RWPE2 (cell line): ENCODE results near the gene SLIT3.
"Not testable (repeated sequence)": the region's sequence is repeated elsewhere in the genome, so short reads cannot be mapped to it uniquely, and the experiment has no call there.

ENCODE experiments used
- ATAC-seq: fragments of 200-7000 bp; cut with Tn5 transposase; 3 replicates; pipeline ENCODE4 v1.9.1; 2021; ENCODE audit warnings: low read depth
- DNase-seq: peaks from one replicate; pipeline ENCODE4 v3.0.0-alpha.2; 2020; ENCODE audit warnings: low spot score
- H3K27ac ChIP-seq: fragments of 450-650 bp; 2 replicates; pipeline ENCODE4 v1.5.1; 2017; ENCODE audit warnings: mild to moderate bottlenecking; ENCODE audit not compliant: poor library complexity, severe bottlenecking
- H3K27me3 ChIP-seq: fragments of 250-450 bp; sonication (Bioruptor Pico); 2 replicates; pipeline ENCODE4 v1.5.1; 2021; ENCODE audit warnings: mild to moderate bottlenecking, moderate library complexity; ENCODE audit not compliant: insufficient read depth, poor library complexity, severe bottlenecking
- H3K36me3 ChIP-seq: fragments of 250-450 bp; sonication (Bioruptor Pico); 2 replicates; pipeline ENCODE4 v1.5.1; 2020; ENCODE audit warnings: low read depth, mild to moderate bottlenecking, moderate library complexity
- H3K4me1 ChIP-seq: fragments of 250-450 bp; sonication (Bioruptor Pico); 2 replicates; pipeline ENCODE4 v1.5.1; 2021; ENCODE audit warnings: mild to moderate bottlenecking, moderate library complexity; ENCODE audit not compliant: insufficient read depth, poor library complexity, severe bottlenecking
- H3K4me3 ChIP-seq: fragments of 250-450 bp; sonication (Bioruptor Pico); 2 replicates; pipeline ENCODE4 v1.5.1; 2021; ENCODE audit warnings: mild to moderate bottlenecking, moderate library complexity; ENCODE audit not compliant: severe bottlenecking
- H3K9me3 ChIP-seq: fragments of 250-450 bp; sonication (Bioruptor Pico); 2 replicates; pipeline ENCODE4 v1.5.1; 2021; ENCODE audit warnings: mild to moderate bottlenecking, moderate library complexity; ENCODE audit not compliant: severe bottlenecking
- TF ChIP-seq, protein P1 (sequence below): fragments of 450-650 bp; IDR thresholded peaks from one replicate; pipeline ENCODE4 v1.5.1; 2017; ENCODE audit warnings: mild to moderate bottlenecking, moderate library complexity; ENCODE audit not compliant: poor library complexity, severe bottlenecking

Gene SLIT3

GRCh38 chr5:169216866-169217265 lies 84.1 kb downstream of the SLIT3 start:
- TF ChIP-seq, protein P1, sequence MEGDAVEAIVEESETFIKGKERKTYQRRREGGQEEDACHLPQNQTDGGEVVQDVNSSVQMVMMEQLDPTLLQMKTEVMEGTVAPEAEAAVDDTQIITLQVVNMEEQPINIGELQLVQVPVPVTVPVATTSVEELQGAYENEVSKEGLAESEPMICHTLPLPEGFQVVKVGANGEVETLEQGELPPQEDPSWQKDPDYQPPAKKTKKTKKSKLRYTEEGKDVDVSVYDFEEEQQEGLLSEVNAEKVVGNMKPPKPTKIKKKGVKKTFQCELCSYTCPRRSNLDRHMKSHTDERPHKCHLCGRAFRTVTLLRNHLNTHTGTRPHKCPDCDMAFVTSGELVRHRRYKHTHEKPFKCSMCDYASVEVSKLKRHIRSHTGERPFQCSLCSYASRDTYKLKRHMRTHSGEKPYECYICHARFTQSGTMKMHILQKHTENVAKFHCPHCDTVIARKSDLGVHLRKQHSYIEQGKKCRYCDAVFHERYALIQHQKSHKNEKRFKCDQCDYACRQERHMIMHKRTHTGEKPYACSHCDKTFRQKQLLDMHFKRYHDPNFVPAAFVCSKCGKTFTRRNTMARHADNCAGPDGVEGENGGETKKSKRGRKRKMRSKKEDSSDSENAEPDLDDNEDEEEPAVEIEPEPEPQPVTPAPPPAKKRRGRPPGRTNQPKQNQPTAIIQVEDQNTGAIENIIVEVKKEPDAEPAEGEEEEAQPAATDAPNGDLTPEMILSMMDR = no peak
- H3K27ac ChIP-seq = no peak overlapping the region
- H3K36me3 ChIP-seq = no peaks in the 10 kb centered on the region
- DNase-seq (no peak), ATAC-seq (no peak)
- H3K9me3 ChIP-seq = no peaks in the 10 kb centered on the region
- H3K4me1 ChIP-seq = no peaks in the 10 kb centered on the region
- H3K27me3 ChIP-seq = no peaks in the 10 kb centered on the region
- no peak overlapping the region for H3K4me3 ChIP-seq

DNA sequence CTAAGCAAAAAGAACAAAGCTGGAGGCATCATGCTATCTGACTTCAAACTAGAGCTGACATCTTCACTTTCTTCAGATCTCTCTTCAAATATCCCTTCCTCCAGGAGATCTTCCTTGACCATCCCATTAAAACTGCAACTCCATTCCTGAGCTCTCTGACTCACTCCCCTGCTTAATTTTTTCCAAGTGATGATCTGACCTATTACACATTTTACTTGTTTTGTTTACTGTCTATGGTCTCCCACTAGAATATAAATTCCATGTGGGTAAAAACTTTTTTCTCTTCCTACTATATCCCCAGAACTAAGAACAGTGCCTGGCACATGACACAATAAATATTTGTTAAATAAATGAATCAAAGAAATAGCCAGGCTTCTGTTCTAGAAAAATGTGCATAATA lies 87.5 kb downstream of the SLIT3 start:
- no peak for DNase-seq
- Histone ChIP-seq H3K27ac (no peak overlapping the region), H3K27me3 (no peaks in the 10 kb centered on the region), H3K4me1 (no peaks in the 10 kb centered on the region), H3K9me3 (no peaks in the 10 kb centered on the region), H3K36me3 (no peaks in the 10 kb centered on the region), H3K4me3 (no peak overlapping the region)
- TF ChIP-seq, protein P1 = no peak
- no peak for ATAC-seq

GRCh38 chr5:169211761-169212160 lies 89.2 kb downstream of the SLIT3 start:
- H3K9me3 ChIP-seq, H3K4me1 ChIP-seq, H3K4me3 ChIP-seq, H3K36me3 ChIP-seq, DNase-seq, ATAC-seq, H3K27ac ChIP-seq, H3K27me3 ChIP-seq: not testable (repeated sequence)

DNA sequence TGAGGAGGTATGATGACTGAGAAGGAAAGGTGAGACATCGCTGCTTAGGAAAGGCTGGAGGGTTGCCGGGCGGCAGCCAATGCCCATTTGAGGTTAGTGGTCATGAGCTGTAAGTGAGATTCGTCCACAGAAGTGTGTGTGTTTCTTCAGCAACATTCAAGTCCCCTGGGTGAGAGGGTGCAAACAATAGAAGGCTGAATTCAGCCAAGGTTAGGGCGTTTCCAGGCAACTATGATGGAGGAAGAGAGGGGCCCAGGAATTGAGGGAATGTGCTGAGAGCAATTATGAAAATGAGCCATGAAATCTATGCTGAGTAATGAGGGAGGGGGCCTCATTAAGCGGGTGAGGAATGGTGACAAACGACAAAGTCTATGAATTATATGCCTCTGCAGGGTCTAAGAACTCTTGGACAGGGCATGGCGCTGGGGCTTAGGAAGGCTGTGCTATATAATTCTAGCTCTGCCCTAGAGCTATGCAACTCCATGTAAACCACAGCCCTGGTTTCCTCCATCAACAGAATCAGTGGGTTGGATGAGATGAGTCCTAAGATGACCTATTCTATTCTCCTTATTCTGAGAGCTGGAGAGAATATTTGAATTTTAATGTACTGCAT lies 96.0 kb downstream of the SLIT3 start:
- DNase-seq = no peak
- TF ChIP-seq, protein P1 = no peak
- Histone ChIP-seq H3K27me3 (no peaks in the 10 kb centered on the region), H3K4me1 (no peaks in the 10 kb centered on the region), H3K4me3 (no peak overlapping the region), H3K9me3 (no peaks in the 10 kb centered on the region), H3K27ac (no peak overlapping the region), H3K36me3 (no peaks in the 10 kb centered on the region)
- ATAC-seq = no peak

DNA sequence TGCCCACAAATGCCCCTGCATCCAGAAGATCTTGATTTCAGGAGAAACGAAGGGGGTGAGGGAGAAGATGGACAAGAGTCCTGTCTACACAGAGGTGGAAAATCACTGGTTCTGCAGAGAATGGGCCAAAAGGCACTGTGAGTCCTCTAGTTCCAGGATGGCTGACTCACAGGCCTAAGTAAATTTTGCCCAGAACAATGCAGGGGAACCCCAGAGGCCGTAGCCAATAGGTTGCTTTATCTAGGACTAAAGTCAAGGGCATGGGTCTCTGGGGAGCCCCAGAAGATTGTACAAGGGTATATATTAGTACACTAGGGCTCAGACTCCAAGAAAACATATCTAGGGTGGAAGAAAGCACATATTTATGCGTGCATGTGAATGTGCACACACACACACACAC lies 98.0 kb downstream of the SLIT3 start:
- H3K4me1 ChIP-seq = no peaks in the 10 kb centered on the region
- no peak overlapping the region for H3K4me3 ChIP-seq
- H3K9me3 ChIP-seq = no peaks in the 10 kb centered on the region
- H3K27ac ChIP-seq = no peak overlapping the region
- ATAC-seq (no peak), DNase-seq (no peak)
- TF ChIP-seq, protein P1 = no peak
- no peaks in the 10 kb centered on the region for H3K27me3 ChIP-seq
- H3K36me3 ChIP-seq = no peaks in the 10 kb centered on the region
